Nephron (organoid): Measurements from ENCODE around the gene C3orf52.
A peak's percentile ranks its signal among the peaks of the same experiment; 100 is the strongest.

ENCODE experiments used
- H3K27ac Mint-ChIP-seq, 3 experiments: 2 replicates each; pipeline ENCODE4 v1.8.0; 2020; ENCODE audit warnings: mixed read lengths in 3 of 3, mild to moderate bottlenecking in 2 of 3, moderate library complexity in 1 of 3
- H3K27me3 Mint-ChIP-seq: 2 replicates; pipeline ENCODE4 v1.8.0; 2021; ENCODE audit warnings: low read depth, mild to moderate bottlenecking, moderate library complexity, mixed read lengths
- H3K36me3 Mint-ChIP-seq: 2 replicates; pipeline ENCODE4 v1.8.0; 2020; ENCODE audit warnings: low read depth, mixed read lengths
- H3K4me1 Mint-ChIP-seq: 2 replicates; pipeline ENCODE4 v1.8.0; 2020; ENCODE audit warnings: mixed read lengths
- H3K4me3 Mint-ChIP-seq, 3 experiments: 2 replicates each; pipeline ENCODE4 v1.8.0; 2020; ENCODE audit warnings: mild to moderate bottlenecking in 3 of 3, mixed read lengths in 3 of 3, moderate library complexity in 2 of 3
- H3K9me3 Mint-ChIP-seq: 2 replicates; pipeline ENCODE4 v1.8.0; 2020; ENCODE audit warnings: mixed read lengths
- CTCF ChIP-seq, 3 experiments: fragments of 200-600 bp; sonication (generic); IDR thresholded peaks; one replicate each; pipeline ENCODE4 v1.5.0; 2021; ENCODE audit warnings: antibody characterized with exemption in 3 of 3; ENCODE audit not compliant: unreplicated experiment in 3 of 3

Gene C3orf52

DNA sequence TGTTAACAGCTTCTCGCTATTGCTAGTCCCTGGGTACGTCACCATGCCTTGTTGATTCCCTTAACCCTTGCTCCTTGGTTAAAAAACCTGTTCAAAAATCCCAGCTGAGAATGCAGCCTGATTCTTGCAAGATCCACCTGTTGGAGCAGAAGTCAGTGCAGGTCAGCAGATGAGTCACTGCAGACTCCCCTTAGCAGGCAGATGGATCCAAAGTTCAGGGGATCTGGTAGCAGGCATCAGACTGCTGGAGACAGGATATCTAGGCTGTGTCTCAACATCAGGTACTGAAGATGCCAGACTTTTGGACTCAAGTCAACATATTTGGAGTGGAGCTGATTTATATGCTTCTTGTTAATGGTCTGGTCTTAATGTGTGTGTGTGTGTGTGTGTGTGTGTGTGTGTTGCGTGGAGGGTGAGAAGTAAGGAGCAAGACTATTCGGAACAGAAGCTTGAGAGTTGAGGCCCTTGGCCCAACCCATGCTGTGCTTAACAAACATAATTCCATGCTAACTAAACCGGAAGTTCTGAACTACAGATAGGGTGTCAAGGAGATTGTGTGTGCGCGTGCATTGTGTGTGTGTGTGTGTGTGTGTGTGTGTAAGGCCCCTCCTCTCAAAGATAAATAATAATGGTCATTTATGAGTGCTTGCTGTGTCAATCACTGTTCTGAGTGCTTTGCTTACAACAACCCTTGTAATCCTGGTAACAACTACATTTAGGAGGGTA is 1.0 kb upstream of the C3orf52 start:
- Mint-ChIP-seq H3K4me1 (peaks cover 48% of the 10 kb centered on the region), H3K27me3 (peaks cover 34% of the 10 kb centered on the region), H3K36me3 (no peaks in the 10 kb centered on the region), H3K27ac (no peak overlapping the region), H3K4me3 (peak overlapping the region; percentile 84 to 91 (median 87)), H3K9me3 (no peaks in the 10 kb centered on the region)
- no peak for TF ChIP-seq CTCF (IDR thresholded peaks at IDR 0.05; ENCODE audit: unreplicated experiment in 3 of 3)

- Mint-ChIP-seq H3K36me3 (no peaks in the 10 kb centered on the region), H3K9me3 (no peaks in the 10 kb centered on the region), H3K4me1 (peaks cover 54% of the 10 kb centered on the region), H3K27me3 (peaks cover 32% of the 10 kb centered on the region), H3K4me3 (peak overlapping the region; percentile 84 to 91 (median 87)), H3K27ac (no peak overlapping the region)
- no peak for TF ChIP-seq CTCF (IDR thresholded peaks at IDR 0.05; ENCODE audit: unreplicated experiment in 3 of 3)
These were observed 484 bp upstream of the C3orf52 start for GRCh38 chr3:112085735-112086075.

DNA sequence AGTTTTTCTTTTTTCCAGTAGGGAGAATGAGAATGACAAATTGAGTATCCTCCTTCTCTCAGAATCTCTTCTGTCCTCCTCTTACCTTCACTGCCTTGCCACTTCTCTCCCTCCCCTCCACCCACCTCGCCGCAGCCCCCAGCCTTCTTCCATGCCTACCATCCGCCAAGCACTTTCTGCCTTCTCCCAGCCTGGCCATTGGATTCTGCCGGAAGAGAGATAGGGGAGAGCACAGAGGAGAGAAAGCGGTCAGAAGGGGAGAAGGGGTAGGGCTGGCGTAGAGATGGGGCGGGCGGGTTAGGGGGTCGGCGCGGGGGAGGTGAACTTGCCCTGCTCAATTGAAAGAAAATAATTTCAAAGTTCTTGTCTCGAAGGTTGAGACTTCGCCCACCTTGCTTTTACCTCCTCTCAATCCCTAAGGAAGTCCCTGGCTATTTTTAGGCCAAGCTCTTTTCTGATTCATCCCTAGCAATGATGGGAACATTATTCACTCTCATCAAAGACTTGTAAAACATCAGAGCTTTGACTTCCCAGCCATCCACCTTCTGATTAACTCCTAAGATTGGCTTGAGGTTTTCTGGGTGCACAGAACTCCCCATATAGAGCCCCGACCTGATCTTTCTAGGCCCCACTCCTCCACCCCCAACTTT is 811 bp downstream of the C3orf52 start:
- Mint-ChIP-seq H3K4me3 (peak overlapping the region; percentile 84 to 91 (median 87)), H3K27ac (peak overlapping the region in 2 of 3 experiments; percentile 7 to 53), H3K27me3 (peaks cover 29% of the 10 kb centered on the region), H3K9me3 (no peaks in the 10 kb centered on the region), H3K36me3 (no peaks in the 10 kb centered on the region), H3K4me1 (peaks cover 61% of the 10 kb centered on the region)
- no peak for TF ChIP-seq CTCF (IDR thresholded peaks at IDR 0.05; ENCODE audit: unreplicated experiment in 3 of 3)

DNA sequence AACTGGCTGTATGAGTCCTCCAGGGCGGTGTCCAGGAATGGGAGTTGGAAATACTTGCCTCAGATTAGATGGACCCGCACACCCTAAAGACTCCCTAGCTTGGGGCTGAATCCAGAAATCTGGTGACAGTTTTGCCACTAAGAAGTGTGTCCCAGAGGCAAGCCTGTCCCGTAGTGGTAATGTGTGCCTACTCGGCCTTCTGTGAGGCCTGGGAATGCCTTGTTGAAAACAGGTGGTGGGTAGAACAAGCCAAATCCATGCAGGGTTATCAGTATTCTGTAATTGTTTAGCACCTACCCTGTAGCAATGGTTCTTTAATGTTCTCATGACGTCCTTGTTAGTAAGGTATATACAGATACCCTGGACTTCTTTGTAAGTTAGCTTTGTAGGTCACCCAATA is 1.6 kb downstream of the C3orf52 start:
- Mint-ChIP-seq H3K4me1 (peaks cover 69% of the 10 kb centered on the region), H3K27me3 (peaks cover 29% of the 10 kb centered on the region), H3K9me3 (no peaks in the 10 kb centered on the region), H3K36me3 (no peaks in the 10 kb centered on the region), H3K27ac (peak overlapping the region in 1 of 3 experiments; percentile 7), H3K4me3 (peak overlapping the region; percentile 84 to 91 (median 87))
- no peak for TF ChIP-seq CTCF (IDR thresholded peaks at IDR 0.05; ENCODE audit: unreplicated experiment in 3 of 3)

DNA sequence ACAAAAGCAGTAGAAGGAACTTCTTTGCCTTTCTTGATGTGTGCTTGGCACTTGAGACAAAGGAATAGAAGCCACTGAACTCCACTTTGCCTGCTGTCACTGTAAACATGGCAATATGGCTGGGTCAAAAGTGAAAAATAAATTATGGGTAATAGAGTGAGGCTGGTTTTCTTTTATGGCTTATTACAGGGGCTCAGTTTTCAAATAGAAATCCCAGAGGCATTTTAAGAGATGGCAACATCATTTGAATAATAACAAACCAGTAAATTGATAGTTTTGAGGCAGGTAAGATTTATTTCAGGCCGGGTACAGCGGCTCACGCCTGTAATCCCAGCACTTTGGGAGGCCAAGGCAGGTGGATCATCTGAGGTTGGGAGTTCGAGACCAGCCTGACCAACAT is 2.8 kb downstream of the C3orf52 start:
- Mint-ChIP-seq H3K36me3 (peaks cover 4% of the 10 kb centered on the region), H3K4me3 (no peak overlapping the region), H3K27ac (no peak overlapping the region), H3K9me3 (no peaks in the 10 kb centered on the region), H3K4me1 (peaks cover 74% of the 10 kb centered on the region), H3K27me3 (peaks cover 29% of the 10 kb centered on the region)
- TF ChIP-seq CTCF (IDR thresholded peaks at IDR 0.05; ENCODE audit: unreplicated experiment in 3 of 3) = no peak
